Measurements from ENCODE around the gene INVS.

DNA sequence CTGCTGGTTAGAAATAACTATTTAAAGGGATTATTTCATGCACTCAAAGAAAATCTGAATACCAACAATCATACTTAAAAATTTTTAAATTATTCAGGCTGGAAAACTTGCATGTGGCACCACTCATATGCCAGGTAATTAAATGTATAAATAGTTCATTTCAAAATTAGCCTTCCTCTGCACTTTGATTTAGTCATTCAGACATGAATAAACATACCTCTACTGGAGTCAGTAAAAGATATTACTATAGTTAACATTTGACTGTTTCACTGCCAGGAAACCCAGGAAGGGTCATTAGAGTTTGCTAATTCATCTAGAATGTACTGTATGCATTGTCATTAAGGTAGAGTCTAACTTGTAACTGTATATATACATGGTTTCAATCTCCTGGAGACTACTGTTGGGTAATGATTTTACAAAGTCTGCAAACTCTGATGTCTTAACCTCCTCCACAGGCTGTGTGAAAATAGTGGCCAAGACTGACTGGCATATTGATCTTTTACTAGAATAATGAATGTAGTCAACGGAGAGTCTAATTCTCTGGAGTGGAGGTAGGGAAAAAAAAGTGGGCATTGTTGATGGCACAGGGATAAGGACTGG is 210.0 kb downstream of the INVS start:
- TF ChIP-seq, protein P1, sequence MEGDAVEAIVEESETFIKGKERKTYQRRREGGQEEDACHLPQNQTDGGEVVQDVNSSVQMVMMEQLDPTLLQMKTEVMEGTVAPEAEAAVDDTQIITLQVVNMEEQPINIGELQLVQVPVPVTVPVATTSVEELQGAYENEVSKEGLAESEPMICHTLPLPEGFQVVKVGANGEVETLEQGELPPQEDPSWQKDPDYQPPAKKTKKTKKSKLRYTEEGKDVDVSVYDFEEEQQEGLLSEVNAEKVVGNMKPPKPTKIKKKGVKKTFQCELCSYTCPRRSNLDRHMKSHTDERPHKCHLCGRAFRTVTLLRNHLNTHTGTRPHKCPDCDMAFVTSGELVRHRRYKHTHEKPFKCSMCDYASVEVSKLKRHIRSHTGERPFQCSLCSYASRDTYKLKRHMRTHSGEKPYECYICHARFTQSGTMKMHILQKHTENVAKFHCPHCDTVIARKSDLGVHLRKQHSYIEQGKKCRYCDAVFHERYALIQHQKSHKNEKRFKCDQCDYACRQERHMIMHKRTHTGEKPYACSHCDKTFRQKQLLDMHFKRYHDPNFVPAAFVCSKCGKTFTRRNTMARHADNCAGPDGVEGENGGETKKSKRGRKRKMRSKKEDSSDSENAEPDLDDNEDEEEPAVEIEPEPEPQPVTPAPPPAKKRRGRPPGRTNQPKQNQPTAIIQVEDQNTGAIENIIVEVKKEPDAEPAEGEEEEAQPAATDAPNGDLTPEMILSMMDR (IDR thresholded peaks at IDR 0.05) = no peak
- TF ChIP-seq POLR2AphosphoS5 (IDR thresholded peaks at IDR 0.05) = no peak

Data from prostate gland (tissue), 2 donors.